Activated CD4-positive, alpha-beta T cell treated with anti-CD3 and anti-CD28 coated beads for 1 hour (primary cell): ENCODE measurements around the gene INTS2.
A peak's percentile ranks its signal among the peaks of the same experiment; 100 is the strongest.
"Not testable (repeated sequence)": the region's sequence is repeated elsewhere in the genome, so short reads cannot be mapped to it uniquely, and the experiment has no call there.

ENCODE experiments used
- DNase-seq: peaks from one replicate; pipeline ENCODE4 v3.0.0-alpha.2; 2020

The INTS2 gene

GRCh38 chr17:61885865-61886264 lies 41.9 kb downstream of the INTS2 start:
- DNase-seq, result not testable (repeated sequence)

GRCh38 chr17:61884864-61885263 lies 42.9 kb downstream of the INTS2 start:
- no peak for DNase-seq

- no peak for DNase-seq
Measured at GRCh38 chr17:61880589-61881102, 47.1 kb downstream of the INTS2 start.

- no peak for DNase-seq
Measured at GRCh38 chr17:61878984-61879612, 48.7 kb downstream of the INTS2 start.

GRCh38 chr17:61878520-61878919 lies 49.3 kb downstream of the INTS2 start:
- no peak for DNase-seq

- no peak for DNase-seq
Measured at GRCh38 chr17:61877837-61878236, 49.9 kb downstream of the INTS2 start.

- no peak for DNase-seq
Measured at GRCh38 chr17:61875804-61876203, 52.0 kb downstream of the INTS2 start.

- DNase-seq, result no peak
Measured at GRCh38 chr17:61875285-61875684, 52.5 kb downstream of the INTS2 start.

- no peak for DNase-seq
Measured at GRCh38 chr17:61874075-61874474, 53.7 kb downstream of the INTS2 start.

- DNase-seq, result no peak
Measured at GRCh38 chr17:61872099-61872498, 55.7 kb downstream of the INTS2 start.

GRCh38 chr17:61869138-61869537 lies 58.6 kb downstream of the INTS2 start:
- no peak for DNase-seq

- no peak for DNase-seq
Measured at GRCh38 chr17:61868074-61868473, 59.7 kb downstream of the INTS2 start.

- no peak for DNase-seq
Measured at GRCh38 chr17:61867033-61867432, 60.7 kb downstream of the INTS2 start.

- no peak for DNase-seq
Measured at GRCh38 chr17:61863801-61864126, 64.0 kb downstream of the INTS2 start.

- peak; percentile 75 for DNase-seq
Measured at GRCh38 chr17:61862975-61863800, 64.6 kb downstream of the INTS2 start, which contains the start of gene BRIP1. TSS of gene BRIP1 (minus strand) at chr17:61863528. CDS start at chr17:61861539, 1,989 bp downstream.

GRCh38 chr17:61862105-61862574 lies 65.6 kb downstream of the INTS2 start:
- no peak for DNase-seq

- DNase-seq, result not testable (repeated sequence)
Measured at GRCh38 chr17:61860397-61860796, 67.4 kb downstream of the INTS2 start.

GRCh38 chr17:61856035-61856434 lies 71.7 kb downstream of the INTS2 start:
- no peak for DNase-seq

GRCh38 chr17:61852857-61853256 lies 74.9 kb downstream of the INTS2 start:
- no peak for DNase-seq

- DNase-seq, result no peak
Measured at GRCh38 chr17:61849674-61850073, 78.1 kb downstream of the INTS2 start.

- no peak for DNase-seq
Measured at GRCh38 chr17:61848896-61849295, 78.9 kb downstream of the INTS2 start.

- no peak for DNase-seq
Measured at GRCh38 chr17:61848247-61848646, 79.5 kb downstream of the INTS2 start.

GRCh38 chr17:61847659-61848058 lies 80.1 kb downstream of the INTS2 start:
- DNase-seq, result no peak

GRCh38 chr17:61846761-61847375 lies 80.9 kb downstream of the INTS2 start:
- DNase-seq, result no peak
